Measurements from ENCODE around the gene SARNP.

GRCh38 chr12:55739025-55739378 is 78.5 kb downstream of the SARNP start:
- TF ChIP-seq, protein P1, sequence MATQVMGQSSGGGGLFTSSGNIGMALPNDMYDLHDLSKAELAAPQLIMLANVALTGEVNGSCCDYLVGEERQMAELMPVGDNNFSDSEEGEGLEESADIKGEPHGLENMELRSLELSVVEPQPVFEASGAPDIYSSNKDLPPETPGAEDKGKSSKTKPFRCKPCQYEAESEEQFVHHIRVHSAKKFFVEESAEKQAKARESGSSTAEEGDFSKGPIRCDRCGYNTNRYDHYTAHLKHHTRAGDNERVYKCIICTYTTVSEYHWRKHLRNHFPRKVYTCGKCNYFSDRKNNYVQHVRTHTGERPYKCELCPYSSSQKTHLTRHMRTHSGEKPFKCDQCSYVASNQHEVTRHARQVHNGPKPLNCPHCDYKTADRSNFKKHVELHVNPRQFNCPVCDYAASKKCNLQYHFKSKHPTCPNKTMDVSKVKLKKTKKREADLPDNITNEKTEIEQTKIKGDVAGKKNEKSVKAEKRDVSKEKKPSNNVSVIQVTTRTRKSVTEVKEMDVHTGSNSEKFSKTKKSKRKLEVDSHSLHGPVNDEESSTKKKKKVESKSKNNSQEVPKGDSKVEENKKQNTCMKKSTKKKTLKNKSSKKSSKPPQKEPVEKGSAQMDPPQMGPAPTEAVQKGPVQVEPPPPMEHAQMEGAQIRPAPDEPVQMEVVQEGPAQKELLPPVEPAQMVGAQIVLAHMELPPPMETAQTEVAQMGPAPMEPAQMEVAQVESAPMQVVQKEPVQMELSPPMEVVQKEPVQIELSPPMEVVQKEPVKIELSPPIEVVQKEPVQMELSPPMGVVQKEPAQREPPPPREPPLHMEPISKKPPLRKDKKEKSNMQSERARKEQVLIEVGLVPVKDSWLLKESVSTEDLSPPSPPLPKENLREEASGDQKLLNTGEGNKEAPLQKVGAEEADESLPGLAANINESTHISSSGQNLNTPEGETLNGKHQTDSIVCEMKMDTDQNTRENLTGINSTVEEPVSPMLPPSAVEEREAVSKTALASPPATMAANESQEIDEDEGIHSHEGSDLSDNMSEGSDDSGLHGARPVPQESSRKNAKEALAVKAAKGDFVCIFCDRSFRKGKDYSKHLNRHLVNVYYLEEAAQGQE (IDR thresholded peaks at IDR 0.05; ENCODE audit: insufficient read depth in 1 of 2, low read depth in 2 of 2, low read length in 2 of 2) = no peak
- no peak for TF ChIP-seq SIN3A (IDR thresholded peaks at IDR 0.05; ENCODE audit: borderline replicate concordance, insufficient read depth, low read length)
